Stimulated activated CD8-positive, alpha-beta memory T cell treated with anti-CD3 and anti-CD28 coated beads, Interleukin-4, amount 100 ng/mL, for 1 hour (primary cell): Measurements from ENCODE around the gene ZNF408.
"Not testable (repeated sequence)": the region's sequence is repeated elsewhere in the genome, so short reads cannot be mapped to it uniquely, and the experiment has no call there.

Source experiments
- DNase-seq, 2 donors: peaks; one replicate each; pipeline ENCODE4 v3.0.0-alpha.2; 2020; ENCODE audit warnings: low read depth in 2 of 2, low spot score in 1 of 2

Gene ZNF408

DNA sequence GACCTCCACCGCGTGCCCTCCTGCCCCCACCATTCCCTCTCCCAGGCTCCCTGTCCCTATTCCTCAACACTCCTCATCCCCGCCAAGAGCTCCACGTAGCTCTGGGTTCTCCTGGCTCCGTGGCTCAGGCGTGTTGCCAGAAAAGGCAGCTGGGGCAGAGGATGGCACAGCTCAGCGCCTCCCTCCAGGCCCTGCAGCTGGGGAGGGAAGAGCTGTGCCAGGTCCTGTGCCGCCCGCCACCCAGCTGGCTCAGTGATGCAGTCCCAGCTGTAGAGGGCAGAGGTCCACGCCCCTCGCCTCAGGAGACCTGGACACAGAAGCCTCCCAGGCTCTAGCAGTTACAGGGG lies 4.6 kb upstream of the ZNF408 start:
- DNase-seq: no peak

DNA sequence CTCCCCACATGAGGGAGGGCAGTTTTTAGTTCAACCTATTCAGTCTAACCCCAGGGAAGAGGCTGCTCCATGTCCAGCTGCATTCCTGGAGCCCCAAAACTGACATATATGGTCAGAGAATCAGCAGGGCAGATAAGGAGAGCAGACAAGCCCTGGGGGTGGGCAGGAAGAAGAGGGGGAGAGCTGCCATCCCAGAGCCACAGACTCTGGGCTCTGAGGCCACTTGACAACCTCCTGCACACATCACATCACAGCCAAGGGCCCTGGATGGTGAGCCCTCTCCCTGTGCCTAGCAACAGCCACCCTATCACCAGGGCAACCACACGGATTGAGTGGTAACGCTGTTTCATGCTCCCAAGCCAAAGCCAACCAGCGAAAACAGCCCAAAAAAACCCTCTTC lies 3.5 kb upstream of the ZNF408 start:
- DNase-seq: no peak

DNA sequence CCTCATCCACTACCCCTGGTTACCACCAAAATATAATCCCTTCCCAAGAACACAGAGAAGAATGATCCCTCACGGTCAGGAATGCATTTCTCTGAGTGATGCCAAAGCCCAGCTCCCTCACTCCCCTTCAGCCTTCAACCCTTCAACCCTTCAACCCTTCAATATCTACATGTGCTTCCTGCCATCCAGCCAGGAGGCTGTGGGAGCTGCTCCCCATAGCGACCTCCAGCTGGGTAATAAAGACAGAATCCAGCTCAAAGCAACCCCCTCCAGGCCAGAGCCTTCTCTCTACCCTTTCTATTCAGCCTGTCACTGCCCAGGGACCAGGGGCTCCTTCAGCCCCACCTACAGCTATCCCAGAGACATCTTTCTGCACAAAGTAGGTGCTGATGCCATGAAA lies 3.1 kb upstream of the ZNF408 start:
- no peak for DNase-seq

DNA sequence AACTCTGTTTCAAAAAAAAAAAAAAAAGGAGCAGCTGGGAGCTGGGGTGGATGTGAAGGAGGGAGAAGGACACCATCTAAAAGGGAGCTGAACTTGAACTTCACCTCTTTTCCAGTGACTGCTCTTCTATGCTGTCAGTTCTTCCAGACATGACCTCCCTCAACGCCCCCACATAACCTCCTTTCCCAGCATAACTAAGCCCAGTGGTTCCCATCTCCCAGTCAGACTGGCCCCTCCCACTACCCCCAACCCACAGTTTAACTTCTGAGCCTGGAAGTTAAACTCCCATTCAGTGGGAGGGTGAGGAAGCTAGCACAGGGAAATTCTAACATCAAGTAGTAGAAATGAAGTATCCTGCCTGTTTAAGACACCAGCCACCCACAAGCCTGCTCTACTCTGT lies 2.2 kb upstream of the ZNF408 start:
- no peak for DNase-seq

DNA sequence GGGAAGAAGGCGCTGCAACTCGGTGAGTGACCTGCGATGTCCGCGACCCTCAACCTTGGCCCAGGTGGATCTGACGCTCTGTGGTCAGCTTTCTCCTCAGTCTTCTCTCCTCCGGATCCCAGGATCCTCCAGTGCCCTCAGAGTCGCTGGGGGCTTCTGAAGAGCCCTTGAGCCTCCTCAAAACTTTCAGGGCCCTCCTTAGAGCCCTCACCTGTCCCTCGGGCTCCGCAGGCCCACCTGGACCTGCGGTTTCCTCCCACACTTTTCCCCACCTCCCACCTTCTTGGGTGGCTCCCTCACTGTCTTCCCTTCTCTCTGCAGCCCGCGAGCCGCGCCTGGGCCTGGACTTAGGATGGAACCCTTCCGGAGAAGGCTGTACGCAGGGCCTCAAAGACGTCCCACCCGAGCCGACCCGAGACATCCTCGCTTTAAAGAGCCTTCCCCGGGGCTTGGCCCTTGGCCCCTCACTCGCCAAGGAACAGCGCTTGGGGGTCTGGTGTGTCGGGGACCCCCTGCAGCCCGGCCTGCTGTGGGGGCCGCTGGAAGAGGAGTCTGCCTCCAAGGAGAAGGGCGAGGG lies 335 bp downstream of the ZNF408 start:
- DNase-seq: no peak

DNA sequence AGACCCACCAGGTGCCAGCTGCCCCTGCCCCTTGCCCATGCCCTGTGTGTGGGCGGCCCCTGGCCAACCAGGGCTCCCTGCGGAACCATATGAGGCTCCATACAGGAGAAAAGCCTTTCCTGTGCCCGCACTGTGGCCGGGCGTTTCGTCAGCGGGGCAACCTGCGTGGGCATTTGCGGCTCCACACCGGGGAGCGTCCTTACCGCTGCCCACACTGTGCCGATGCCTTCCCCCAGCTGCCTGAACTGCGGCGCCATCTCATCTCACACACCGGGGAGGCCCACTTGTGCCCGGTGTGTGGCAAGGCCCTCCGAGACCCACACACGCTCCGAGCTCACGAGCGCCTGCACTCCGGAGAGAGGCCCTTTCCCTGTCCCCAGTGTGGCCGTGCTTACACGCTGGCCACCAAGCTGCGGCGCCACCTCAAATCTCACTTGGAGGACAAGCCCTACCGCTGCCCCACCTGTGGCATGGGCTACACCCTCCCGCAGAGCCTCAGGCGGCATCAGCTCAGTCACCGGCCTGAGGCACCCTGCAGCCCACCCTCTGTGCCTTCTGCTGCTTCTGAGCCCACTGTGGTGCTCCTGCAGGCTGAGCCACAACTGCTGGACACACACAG lies 4.3 kb downstream of the ZNF408 start:
- DNase-seq: no peak

DNA sequence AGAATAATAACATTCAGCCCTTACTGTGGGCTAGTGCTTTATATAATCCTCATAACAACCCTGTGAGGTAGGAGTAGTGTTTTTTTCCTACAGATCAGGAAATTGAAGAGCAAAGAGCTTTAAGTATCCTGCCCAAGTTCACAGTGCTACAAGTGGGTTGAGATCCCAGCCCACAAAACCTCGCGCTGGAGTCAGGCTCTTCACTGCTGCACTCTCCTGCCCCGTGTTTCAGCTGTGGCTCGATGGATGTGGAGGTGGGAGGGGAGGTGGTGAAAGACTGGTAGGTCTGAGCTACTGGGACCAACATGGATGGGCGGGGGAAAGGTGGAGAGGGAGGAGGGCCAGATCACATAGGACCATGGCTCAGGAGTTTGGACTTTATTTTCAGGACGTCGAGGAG lies 6.1 kb downstream of the ZNF408 start:
- DNase-seq: no peak

DNA sequence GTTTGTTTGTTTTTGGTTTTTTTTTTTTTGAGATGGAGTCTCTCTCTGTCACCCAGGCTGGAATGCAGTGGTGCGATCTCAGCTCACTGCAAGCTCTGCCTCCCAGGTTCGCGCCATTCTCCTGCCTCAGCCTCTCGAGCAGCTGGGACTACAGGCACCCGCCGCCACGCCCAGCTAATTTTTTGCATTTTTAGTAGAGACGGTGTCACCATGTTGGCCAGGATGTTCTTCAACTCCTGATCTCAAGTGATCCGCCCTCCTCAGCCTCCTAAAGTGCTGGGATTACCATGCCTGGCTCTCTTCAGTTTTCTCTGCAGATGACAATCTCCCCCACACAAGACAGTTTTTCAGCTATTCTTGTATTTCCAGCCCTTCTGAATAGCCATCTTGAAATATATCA lies 8.5 kb downstream of the ZNF408 start:
- DNase-seq: not testable (repeated sequence)

DNA sequence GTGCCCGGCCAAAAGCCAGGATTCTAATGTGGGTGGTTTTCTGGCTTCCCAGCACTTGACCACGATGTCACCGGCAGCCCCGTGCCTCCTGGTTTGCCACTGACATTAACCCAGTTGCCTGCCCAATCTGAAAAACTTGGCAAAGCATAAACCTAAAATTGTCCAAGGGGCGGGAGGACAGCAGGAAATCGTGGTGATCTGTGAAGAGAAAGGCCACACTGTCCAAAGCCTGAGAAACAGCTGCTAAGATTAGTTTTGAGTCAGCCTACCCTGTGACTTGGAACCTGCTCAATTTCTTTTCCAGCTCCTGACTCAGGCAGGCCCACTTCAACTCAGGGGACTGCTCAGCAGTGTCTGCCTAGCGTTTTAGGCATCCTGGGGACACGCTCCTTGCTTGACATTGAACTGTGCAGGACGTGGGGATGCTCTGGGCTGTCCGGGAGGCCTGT lies 10.0 kb downstream of the ZNF408 start:
- DNase-seq: no peak

DNA sequence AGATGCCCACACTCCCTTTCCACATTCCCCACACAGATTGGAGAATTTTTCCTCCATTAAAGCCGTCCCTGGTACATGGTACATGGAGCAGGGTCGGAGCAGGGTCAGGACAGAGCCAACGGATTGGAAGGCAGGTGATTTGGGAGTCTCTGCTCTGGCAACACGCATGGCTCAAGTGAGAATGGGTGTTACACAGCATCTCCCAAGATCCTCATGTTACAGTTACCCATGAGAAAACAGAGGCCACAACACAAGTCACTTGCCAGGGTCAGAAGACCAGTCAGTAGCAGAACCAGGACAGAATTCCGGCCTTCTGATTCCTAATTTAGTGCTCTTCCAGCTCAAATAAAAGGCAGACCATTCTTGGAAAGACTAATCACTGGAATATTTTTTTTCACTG lies 10.5 kb downstream of the ZNF408 start:
- DNase-seq: no peak

DNA sequence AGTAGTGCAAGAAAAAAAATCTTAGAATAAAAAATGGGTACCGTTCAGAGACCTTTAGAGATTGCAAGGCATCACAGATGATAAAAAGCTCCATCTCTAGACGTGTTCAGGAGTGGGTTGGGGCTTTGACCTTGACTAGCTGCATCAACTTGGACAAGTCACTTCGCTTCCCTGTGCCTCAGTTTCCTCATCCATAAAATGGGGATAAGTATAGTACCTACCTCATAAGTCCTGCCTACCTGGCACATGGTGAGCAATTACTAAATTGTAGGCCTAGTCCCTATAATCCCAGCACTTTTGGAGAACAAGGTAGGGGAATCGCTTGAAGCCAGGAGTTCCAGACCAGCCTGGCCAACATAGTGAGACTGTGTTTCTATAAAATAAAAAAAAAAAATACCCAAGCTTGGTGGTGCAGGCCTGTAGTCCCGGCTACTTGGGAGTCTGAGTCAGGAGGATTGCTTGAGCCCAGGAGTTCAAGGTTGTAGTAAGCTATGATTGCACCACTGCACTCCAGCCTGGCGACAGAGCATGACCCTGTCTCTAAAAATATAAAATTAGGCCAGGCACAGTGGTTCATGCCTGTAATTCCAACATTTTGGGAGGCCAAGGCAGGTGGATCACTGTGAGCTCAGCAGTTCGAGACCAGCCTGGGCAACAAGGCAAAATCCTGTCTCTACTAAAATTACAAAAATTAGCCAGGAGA lies 12.2 kb downstream of the ZNF408 start:
- no peak for DNase-seq

DNA sequence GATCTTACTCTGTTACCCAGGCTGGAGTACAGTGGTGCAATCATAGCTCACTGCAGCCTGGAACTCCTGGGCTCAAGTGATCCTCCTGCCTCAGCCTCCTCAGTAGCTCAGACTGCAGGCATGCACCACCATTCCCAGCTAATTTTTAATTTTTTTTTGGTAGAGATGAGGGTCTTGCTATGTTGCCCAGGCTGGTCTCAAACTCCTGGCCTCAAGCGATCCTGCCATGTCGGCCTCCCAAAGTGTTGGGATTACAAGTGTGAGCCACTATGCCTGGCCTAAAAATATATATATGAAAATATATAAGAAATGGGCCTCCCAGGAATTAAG lies 17.0 kb downstream of the ZNF408 start:
- DNase-seq: not testable (repeated sequence)

DNA sequence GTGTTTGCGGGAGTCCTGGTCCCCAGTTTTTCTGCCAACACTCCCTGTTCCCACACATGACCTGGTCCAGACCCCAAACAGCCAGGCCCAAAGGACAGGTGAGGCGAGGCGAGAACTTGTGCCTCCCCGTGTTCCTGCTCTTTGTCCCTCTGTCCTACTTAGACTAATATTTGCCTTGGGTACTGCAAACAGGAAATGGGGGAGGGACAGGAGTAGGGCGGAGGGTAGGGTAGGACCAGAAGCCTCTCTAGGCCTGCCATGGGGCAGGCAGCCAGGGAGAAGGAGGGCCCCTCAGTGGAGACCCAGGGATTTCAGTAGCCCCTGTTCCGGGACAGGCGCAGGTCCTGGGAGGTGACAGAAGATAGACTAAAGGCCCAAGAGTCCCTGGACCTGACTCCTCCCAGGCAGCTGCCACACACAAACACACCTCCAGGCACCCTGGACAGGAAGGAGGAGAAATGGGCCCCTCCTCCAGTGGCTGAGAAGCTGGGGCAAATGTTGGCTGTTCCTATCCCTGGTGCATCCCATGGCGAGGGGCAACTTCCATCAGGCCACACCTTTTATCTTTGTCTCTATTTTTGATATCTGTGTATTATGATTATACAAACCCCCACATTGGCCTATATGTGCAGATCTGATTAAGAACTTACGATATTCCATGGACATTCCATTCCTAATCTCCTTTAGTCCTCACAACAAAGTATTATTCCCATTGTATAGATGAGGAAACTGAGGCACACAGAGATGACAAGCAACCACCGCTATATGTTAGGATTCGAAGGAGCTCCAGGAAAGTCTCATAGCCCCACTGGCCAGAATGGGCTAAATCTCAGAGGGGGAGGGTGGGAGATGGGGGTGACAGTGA lies 17.6 kb downstream of the ZNF408 start:
- no peak for DNase-seq

DNA sequence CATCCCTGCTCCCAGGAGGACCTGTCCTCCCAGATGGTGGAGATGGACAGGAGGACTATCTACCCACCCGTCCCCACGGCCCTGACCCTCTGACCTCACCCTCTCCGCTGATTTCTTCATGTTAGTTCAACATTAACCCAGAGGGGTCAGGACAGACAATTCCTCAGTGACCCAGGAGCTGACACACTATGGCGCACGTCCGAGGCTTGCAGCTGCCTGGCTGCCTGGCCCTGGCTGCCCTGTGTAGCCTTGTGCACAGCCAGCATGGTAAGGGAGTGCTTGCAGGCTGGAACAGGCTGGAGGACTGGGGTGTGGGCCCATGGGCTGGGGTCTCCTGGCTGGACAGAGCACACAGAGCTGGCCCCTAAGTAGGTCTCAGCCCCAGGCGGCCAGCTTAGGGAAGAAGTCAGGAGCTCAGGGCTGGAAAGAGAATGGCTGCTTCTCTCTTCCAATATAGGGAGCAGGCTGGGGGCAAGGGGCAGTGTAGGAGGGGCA lies 18.3 kb downstream of the ZNF408 start, which contains the start of gene F2:
Gene F2 (plus strand): TSS at position 166 of the 495 bp plus-strand sequence. CDS start 23 bp downstream, at position 189.
- DNase-seq: no peak

DNA sequence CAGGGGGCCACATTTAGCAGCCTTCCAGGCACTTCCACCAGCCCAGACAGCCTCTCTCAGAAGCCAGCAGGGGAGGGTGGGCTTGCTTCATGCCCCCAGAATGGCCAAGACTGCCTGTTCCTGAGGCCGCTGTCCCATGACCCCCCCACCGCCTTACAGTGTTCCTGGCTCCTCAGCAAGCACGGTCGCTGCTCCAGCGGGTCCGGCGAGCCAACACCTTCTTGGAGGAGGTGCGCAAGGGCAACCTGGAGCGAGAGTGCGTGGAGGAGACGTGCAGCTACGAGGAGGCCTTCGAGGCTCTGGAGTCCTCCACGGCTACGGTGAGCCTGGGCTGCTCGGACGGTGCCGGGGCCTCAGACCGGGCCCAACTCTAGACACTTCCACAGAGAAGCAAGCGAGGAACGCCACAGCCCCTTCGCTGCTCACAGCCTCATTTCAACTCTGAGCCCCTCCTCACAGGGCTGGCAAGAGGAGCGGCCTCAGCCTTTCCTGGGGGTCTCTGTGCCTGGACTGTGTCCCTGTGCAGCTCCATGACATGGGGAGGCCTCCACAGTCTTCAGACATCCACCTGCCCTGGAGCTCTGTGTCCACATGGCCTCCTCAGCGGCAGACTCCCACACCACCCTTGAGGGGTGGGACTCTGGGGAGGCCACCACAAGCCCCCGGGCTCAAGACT lies 18.9 kb downstream of the ZNF408 start:
- DNase-seq: no peak

DNA sequence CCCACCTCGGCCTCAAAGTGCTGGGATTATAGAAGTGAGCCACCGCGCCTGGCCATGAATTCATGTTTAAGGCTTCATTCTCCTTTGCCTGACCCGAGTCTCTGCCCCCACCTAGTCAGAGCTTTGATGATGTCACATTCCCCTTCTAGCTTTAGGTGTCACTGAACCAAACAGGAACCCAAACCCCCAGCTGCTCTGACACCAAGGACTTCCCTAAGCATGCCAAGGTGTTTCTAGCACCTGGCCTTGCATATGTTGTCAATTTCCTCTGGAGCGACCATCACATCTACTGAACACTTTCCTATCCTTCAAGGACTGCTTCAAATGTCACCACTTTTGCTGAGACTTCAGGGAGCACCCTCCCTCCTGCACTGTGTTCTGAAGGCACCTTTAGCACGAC lies 20.5 kb downstream of the ZNF408 start:
- DNase-seq: no peak

DNA sequence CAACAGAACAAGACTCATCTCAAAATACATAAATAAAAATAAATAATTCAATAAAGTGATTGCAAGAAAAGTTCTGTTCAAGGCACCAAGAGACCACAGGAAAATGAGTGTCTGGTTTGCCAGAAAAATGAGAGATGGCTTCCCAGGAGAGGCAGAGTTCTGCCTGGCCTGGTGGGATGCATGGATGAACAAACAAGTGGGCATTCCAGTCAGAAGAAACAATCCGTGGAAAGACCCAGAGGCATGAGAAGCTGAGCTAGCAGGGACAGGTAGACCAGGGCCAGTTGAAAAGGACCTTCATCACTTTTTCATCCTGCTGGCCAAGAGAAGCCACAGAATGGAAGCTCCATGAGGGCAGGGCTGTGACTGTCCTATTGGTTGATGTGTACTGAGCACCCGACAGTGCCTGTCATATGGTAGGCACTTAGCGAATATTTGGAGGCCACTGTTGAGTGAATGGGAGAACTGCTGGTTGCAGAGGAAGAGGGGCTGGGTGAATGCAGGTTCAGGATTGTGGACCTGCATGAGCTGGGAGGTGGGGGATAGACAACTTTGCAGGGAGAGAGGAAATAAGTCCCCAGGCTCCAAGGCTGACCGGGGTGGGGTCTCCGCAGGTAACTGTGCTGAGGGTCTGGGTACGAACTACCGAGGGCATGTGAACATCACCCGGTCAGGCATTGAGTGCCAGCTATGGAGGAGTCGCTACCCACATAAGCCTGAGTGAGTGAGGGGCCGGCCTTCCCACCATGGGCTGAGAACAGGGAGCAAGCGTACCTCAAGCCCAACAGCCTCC lies 21.9 kb downstream of the ZNF408 start:
- DNase-seq: no peak

DNA sequence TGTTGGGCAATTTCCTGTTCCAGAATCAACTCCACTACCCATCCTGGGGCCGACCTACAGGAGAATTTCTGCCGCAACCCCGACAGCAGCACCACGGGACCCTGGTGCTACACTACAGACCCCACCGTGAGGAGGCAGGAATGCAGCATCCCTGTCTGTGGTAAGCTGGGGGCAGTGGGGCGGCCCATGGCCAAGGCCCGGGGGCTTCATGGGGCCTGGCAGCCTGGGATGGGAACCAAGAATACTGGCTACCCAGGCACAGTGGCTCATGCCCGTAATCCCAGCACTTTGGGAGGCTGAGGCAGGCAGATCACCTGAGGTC lies 22.5 kb downstream of the ZNF408 start:
- no peak for DNase-seq

DNA sequence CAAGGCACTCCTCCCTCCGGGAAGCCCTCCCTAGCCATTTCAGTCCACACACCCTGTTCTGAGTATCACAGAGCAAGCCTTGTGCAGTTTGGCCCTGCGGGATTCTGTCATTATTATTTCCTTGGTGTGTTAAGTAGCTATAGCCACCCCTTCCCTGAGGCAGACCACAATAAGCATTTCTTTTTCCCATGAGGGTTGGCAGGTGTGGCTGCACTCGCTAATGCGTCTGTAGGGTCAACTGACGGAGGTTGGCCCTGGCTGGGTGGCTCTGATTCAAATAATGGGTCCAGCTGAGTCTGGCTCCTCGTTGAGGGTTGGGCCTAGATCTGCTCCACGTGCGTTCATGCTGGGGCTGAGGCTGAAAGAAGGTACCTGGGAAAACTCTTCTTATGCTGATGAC lies 23.3 kb downstream of the ZNF408 start:
- DNase-seq: no peak
